Measurements from ENCODE around the gene ST3GAL3.

DNA sequence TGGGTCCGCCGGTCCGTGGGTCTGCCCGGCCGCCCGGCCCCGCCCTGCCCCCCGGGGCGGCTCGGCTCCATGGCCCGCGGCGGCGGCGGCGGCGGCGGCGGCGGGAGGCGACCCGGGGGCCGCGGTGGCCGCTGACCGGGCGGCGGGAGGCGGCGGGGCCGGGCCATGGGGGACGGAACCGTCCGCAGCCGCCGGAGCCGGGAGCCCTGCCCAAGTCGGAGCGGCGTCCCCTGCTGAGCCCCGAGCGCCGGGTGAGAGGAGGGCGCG is 271.9 kb downstream of the ST3GAL3 start:
- TF ChIP-seq, protein P1, sequence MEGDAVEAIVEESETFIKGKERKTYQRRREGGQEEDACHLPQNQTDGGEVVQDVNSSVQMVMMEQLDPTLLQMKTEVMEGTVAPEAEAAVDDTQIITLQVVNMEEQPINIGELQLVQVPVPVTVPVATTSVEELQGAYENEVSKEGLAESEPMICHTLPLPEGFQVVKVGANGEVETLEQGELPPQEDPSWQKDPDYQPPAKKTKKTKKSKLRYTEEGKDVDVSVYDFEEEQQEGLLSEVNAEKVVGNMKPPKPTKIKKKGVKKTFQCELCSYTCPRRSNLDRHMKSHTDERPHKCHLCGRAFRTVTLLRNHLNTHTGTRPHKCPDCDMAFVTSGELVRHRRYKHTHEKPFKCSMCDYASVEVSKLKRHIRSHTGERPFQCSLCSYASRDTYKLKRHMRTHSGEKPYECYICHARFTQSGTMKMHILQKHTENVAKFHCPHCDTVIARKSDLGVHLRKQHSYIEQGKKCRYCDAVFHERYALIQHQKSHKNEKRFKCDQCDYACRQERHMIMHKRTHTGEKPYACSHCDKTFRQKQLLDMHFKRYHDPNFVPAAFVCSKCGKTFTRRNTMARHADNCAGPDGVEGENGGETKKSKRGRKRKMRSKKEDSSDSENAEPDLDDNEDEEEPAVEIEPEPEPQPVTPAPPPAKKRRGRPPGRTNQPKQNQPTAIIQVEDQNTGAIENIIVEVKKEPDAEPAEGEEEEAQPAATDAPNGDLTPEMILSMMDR (IDR thresholded peaks at IDR 0.05 in 4 of 5, conservative IDR thresholded peaks at IDR 0.05 in 1 of 5) = no peak
- TF ChIP-seq POLR2A (IDR thresholded peaks at IDR 0.05) = no peak
